ENCODE data around the gene CPXM1.

DNA sequence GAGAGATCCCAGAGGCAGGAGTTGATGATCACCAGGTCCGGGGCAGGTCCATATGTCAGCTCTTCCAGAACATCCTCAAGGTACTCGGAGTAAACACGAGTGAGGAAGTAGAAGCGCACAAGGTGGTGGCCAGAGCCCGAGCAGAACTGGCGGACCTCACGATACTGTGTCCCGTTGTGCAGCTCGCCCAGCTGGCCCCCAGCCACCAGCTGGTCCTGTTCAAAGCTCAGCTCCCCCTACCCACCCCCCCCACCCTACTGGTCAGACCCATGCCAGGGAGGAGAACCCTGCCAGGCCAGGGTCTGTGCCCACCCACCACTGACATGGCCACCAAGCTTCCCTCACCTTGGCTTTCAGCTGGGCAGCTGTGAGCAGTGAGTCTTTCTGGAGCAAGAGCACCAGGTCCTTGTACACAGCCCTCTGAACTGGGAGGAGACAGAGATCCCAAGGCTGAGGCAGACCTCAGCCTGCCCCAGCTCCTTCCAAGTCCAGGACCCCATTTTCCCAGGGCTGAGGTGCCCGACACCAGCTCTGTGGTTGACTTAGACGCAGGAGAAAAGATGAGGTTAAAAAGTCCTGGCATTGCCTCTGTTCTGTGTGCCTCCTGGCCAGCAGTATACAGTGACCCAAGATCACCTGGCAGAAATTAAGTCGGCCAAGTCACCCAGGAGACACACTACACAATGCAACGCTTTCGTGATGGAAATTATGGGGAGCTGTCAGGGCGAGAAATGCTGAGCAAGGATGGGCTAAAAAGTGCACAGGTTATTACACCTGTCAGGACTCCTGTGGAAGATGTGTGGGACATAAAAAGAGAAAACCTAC lies 38.6 kb upstream of the CPXM1 start:
- TF ChIP-seq EZH2phosphoT487 (IDR thresholded peaks at IDR 0.05; ENCODE audit: insufficient read depth, low read depth) (no peak), EZH2 (IDR thresholded peaks at IDR 0.05; ENCODE audit: insufficient read depth, poor library complexity, severe bottlenecking) (no peak)
